Fibroblast of mammary gland (primary cell): ENCODE measurements around the gene MRPL28.
"Not testable (repeated sequence)": the region's sequence is repeated elsewhere in the genome, so short reads cannot be mapped to it uniquely, and the experiment has no call there.

Experiments used
- DNase-seq: peaks from one replicate; pipeline ENCODE4 v3.0.0-alpha.2; 2010; ENCODE audit warnings: low read depth
- H3K4me3 ChIP-seq: 2 replicates; pipeline ENCODE4 v1.5.1; 2011; ENCODE audit warnings: low read depth, mild to moderate bottlenecking, low read length, moderate library complexity; ENCODE audit not compliant: control insufficient read depth
- TF ChIP-seq, protein P1 (sequence below): conservative IDR thresholded peaks from 2 replicates; pipeline ENCODE4 v1.5.1; 2011; ENCODE audit warnings: low read depth, low read length, inconsistent platforms; ENCODE audit not compliant: control insufficient read depth, insufficient read depth

MRPL28 gene

DNA sequence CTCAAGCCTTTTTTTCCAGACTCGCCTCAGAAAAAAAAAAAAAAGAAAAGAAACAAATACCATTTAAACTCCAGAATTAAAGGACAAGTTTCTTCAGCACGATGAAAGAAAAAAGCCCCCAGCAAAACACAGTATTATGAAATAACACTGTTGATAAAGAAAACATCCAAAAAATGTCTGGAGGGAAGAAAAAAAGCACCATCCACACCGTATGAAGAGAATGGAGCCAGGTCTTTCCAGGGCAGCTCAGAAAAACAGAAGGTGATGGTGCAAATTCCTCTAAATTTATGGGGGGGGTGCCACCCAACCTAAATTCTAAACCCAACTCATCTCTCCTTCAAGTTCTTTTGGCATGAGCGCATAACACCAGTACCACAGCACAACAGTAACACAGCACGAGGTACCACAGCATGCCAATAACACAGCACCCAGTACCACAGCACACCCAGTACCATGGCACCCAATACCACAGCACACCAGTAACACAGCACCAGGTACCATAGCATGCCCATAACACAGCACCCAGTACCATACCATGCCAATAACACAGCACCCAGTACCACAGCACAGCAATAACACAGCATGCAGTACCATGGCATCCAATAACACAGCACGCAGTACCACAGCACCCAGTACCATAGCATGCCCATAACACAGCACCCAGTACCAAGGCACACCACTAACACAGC, 36.8 kb downstream of the MRPL28 start:
- no peak overlapping the region for H3K4me3 ChIP-seq
- TF ChIP-seq, protein P1, sequence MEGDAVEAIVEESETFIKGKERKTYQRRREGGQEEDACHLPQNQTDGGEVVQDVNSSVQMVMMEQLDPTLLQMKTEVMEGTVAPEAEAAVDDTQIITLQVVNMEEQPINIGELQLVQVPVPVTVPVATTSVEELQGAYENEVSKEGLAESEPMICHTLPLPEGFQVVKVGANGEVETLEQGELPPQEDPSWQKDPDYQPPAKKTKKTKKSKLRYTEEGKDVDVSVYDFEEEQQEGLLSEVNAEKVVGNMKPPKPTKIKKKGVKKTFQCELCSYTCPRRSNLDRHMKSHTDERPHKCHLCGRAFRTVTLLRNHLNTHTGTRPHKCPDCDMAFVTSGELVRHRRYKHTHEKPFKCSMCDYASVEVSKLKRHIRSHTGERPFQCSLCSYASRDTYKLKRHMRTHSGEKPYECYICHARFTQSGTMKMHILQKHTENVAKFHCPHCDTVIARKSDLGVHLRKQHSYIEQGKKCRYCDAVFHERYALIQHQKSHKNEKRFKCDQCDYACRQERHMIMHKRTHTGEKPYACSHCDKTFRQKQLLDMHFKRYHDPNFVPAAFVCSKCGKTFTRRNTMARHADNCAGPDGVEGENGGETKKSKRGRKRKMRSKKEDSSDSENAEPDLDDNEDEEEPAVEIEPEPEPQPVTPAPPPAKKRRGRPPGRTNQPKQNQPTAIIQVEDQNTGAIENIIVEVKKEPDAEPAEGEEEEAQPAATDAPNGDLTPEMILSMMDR: no peak
- DNase-seq: no peak

DNA sequence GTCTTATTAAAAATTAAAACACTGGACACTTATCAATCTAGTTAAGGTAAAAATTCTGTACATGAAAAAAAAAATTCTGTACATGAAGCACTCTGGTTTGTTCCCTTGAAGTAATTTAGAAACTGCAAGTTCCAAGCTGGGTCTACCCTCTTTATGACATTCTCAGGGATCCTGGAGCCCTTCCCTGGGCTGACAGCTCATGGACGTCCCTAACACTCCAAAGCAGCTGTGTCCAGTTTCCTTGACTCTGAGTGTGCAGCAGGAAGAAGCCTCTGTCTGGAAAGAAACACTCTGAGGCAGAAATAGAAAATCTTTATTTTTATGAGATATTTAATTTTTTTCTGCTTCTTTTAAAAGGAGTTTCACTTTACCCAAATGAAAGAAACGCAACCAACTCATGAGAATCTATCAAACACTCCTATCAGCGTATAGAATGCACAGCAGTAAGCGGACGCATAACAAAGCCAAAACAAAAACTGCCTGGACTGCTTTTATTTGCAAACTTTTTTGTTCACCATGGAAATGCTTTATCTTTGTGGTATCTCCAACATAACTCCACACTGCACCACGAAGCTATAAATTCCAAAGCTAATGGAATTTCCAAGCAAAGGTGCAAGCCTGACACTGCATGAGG, 39.0 kb downstream of the MRPL28 start:
- not testable (repeated sequence) for H3K4me3 ChIP-seq
- peak; percentile 43 for DNase-seq

DNA sequence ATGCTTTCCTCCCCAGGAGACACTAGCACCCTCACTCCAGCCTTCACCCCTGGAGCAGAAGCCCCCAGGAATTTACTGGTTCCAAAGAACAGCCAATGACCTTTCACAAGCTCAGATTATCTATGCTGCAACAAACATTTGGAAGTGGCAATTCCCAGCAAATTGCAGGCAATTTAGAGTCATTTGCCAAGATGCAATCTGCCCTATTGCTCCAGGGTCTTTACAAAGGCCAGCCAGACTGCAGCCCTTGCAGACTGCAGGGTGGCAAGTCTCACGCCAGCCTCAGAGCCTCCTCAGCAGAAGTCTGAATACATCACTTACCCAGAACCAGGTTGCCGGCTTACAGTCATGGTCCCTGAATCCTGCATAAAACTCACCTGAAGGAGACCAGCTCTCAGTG, 39.6 kb downstream of the MRPL28 start:
- TF ChIP-seq, protein P1: no peak
- H3K4me3 ChIP-seq: no peak overlapping the region
- no peak for DNase-seq

DNA sequence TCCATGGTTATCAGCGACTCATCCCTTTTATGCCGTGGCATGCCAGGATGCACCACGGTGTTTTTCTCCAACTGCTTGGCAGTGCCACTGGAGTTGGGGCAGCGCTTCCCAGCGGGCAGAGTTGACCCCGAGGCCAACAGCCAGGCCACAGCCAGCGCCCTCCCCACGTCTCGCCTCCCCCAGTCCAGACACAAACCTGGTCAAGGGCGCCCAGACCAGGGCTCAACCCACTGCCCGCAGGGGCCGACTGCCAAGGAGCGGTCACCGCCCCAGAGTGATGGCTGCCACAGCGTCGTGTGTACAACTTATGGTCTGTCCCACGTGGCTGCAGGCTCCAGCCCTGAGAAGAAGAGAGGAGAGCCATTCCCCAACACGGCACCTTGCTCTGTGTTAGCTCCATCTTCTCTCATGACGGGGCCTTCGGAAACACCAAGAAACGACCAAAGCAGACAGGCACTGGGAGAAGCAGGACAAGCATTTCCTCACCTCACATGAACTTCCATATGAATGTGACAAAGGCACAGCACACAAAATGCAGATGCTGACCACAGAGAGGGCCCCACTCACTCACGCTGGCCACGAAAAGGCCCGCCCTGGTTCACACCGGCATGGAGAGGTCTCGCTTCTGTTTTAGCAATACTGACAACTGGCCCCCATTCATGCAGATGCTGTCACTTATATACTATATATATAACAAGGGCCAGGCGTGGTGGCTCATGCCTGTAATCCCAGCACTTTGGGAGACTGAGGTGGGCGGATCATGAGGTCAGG, 44.8 kb downstream of the MRPL28 start:
- no peak overlapping the region for H3K4me3 ChIP-seq
- no peak for DNase-seq

DNA sequence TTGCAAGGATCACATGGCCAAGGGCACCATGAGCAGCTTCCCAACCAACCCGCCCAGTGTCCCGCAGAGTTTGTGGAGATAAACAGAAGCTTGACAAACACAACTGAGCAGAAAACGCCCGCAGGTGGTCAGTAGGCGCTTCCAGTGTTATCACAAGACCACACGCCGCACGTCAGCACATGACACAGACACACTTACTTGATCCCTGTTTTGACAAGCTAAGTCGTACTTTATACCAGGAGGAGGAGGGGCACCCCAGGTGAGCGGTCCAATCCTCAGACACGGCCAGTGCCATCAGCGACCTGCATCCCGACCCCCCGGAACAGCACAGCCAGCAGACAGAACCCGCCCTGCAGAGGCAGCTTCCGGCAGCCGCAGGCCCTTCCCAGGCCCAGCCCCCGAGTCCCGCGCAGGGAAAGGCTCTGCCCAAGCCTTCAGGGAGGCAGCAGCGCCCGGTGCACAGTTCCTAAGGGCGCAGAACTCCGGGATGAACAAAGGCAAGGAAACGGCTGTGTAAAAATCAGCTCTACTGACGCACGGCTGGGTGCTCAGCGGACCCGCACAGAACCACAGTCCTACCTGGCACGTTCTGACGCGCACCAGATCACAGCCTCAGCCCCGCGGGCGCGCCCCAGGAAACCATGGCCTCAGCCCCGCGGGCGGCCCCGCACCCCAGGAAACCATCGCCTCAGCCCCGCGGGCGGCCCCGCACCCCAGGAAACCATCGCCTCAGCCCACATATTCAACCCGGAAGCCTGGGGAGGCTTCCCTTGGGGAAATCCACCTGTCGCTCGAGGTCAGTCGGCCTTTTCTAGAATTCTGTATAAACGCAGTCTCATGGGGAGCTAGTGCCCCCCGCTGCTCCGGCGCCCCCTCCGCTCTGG, 45.6 kb downstream of the MRPL28 start:
- TF ChIP-seq, protein P1: no peak
- H3K4me3 ChIP-seq: no peak overlapping the region
- DNase-seq: no peak

More for the DNA sequence above, 44.8 kb downstream of the MRPL28 start:
- TF ChIP-seq, protein P1: no peak

DNA sequence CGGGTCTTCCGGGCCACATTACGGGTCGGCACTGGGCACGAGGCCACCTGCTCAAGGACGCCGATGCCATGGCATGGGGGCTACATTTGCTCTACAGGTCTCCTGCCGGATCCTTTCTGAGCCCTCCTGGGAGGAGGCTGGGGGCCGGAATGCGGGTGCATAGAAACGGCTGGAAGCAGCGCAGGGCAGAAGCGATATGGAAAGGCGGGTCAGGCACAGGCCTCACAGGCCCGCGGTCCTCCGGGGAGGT, 46.2 kb downstream of the MRPL28 start:
- DNase-seq: no peak
- TF ChIP-seq, protein P1: no peak
- H3K4me3 ChIP-seq: no peak overlapping the region

DNA sequence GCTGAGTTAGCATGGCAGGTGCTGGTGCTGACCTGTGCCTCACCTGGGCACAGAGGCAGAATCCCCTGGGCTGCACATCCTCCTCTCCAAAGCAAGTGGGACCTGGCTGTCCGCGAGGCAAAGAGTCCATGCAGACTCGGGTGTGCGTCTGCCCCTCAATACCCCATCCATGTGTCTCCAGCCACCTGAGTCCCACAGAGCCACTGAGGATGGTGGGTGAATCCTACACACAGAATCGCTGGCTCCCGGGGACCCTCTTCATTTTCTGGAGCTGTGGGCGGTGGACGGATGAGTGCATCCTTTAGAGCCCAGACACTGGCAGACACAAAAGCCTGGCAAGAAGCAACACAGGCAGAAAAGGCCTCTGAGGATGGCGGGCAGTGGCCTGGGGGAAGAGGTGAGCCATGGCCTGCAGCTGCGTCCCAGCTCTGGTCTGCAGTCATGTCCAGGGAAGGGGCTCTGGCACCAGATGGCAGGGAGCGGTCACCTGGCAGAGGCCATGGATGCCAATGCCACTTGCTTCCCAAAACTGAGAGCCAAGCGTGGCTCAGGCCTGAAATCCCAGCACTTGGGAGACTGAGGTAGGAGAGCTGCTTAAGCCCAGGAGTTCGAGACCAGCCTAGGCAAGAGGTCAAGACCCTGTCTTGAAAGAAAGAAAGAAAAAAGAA, 47.7 kb downstream of the MRPL28 start:
- no peak for DNase-seq
- TF ChIP-seq, protein P1: no peak
- no peak overlapping the region for H3K4me3 ChIP-seq
